K562 (cell line): Measurements from ENCODE around the gene ZC3H15. TPM values are rescaled to one million over a fixed set of nuclear protein-coding genes. Genes with fewer than 3 reads are reported as not detected.

Experiments
- ATAC-seq: fragments of 200-7000 bp; cut with Tn5 transposase; 3 replicates; pipeline ENCODE4 v1.9.1; 2020; ENCODE audit warnings: moderate library complexity
- BruUV-seq: library from RNA; stranded (reverse); fragments of 400-500 nt; replicated peaks from 2 replicates; lab custom pipeline; 2021; lab: Mats Ljungman, UMichigan
- CTCF ChIA-PET: fragments of 300-600 bp; formaldehyde crosslinking; extraction: SDS; loops from one replicate; lab custom pipeline; 2021; ENCODE audit warnings: low intra/inter-chr PET ratio; lab: Yijun Ruan, JAX
- POLR2A ChIA-PET: fragments of 300-600, 350-650 bp; sonication (Branson Sonifier 250); formaldehyde crosslinking; extraction: SDS; loops from one replicate; lab custom pipeline; 2021; ENCODE audit warnings: antibody characterized with exemption, inconsistent platforms; lab: Yijun Ruan, JAX
- DNase-seq, 4 experiments: peaks; one replicate each; pipeline versions ENCODE4 v3.0.0 to v3.0.0-alpha.2; 2011 to 2018; ENCODE audit warnings: low spot score in 3 of 4, mixed read lengths in 3 of 4; ENCODE audit errors: extremely low read depth in 1 of 4
- FAIRE-seq: peaks from 2 replicates; lab custom pipeline; 2011; peaks lifted over from hg19 to GRCh38; lab: Jason Lieb, UNC
- H2AFZ ChIP-seq: 2 replicates; pipeline ENCODE4 v1.6.0; 2011; ENCODE audit warnings: low read depth, low read length, control low read depth, inconsistent platforms
- H3K27ac ChIP-seq: fragments of 200-600 bp; 3 replicates; pipeline ENCODE4 v1.8.0; 2011; ENCODE audit warnings: low read depth, mild to moderate bottlenecking, control low read depth, inconsistent platforms, low read length, moderate library complexity, mixed read lengths; ENCODE audit errors: extremely low read depth
- H3K27me3 ChIP-seq, 2 experiments: fragments of 300-600 bp in 1 of 2; 2 replicates in 1 of 2; 3 replicates in 1 of 2; pipeline versions ENCODE4 v1.6.0 to v1.8.0; 2011; ENCODE audit warnings: inconsistent platforms in 2 of 2, low read length in 2 of 2, mild to moderate bottlenecking in 1 of 2, mixed read lengths in 1 of 2, moderate library complexity in 1 of 2; ENCODE audit not compliant: control insufficient read depth in 2 of 2, insufficient read depth in 2 of 2
- H3K36me3 ChIP-seq: fragments of 300-600 bp; 3 replicates; pipeline ENCODE4 v1.8.0; 2011; ENCODE audit warnings: mild to moderate bottlenecking, low read length, inconsistent platforms; ENCODE audit not compliant: control insufficient read depth, insufficient read depth
- H3K4me1 ChIP-seq, 2 experiments: fragments of 200-600 bp in 1 of 2; replicated peaks in 1 of 2; 2 replicates in 1 of 2; 3 replicates in 1 of 2; pipeline versions ENCODE4 v1.5.1 to v1.8.0; 2011; ENCODE audit warnings: inconsistent platforms in 2 of 2, low read length in 2 of 2, mild to moderate bottlenecking in 1 of 2, mixed read lengths in 1 of 2, moderate library complexity in 1 of 2; ENCODE audit not compliant: control insufficient read depth in 2 of 2, insufficient read depth in 2 of 2
- H3K4me2 ChIP-seq: 2 replicates; pipeline ENCODE4 v1.6.1; 2011; ENCODE audit warnings: low read length, control low read depth, inconsistent platforms, mixed read lengths; ENCODE audit not compliant: insufficient read depth
- H3K4me3 ChIP-seq: fragments of 200-600 bp; sonication (generic), shearing (Covaris generic); 2 replicates; pipeline ENCODE4 v1.5.1; 2016; ENCODE audit warnings: control low read depth, inconsistent platforms
- H3K79me2 ChIP-seq: fragments of 200-600 bp; 3 replicates; pipeline ENCODE4 v1.8.0; 2011; ENCODE audit warnings: low read length, inconsistent platforms; ENCODE audit not compliant: control insufficient read depth, insufficient read depth
- H3K9ac ChIP-seq, 2 experiments: 2 replicates each; pipeline versions ENCODE4 v1.6.0 to v1.6.1; 2011; ENCODE audit warnings: low read depth in 2 of 2, low read length in 2 of 2, control low read depth in 1 of 2, inconsistent platforms in 1 of 2, mild to moderate bottlenecking in 1 of 2, mixed read lengths in 1 of 2; ENCODE audit not compliant: insufficient read depth in 1 of 2
- H3K9me1 ChIP-seq: one replicate; pipeline ENCODE4 v1.6.0; 2011; ENCODE audit warnings: inconsistent platforms, mild to moderate bottlenecking, low read length, moderate library complexity; ENCODE audit not compliant: control insufficient read depth, insufficient read depth
- H3K9me3 ChIP-seq: replicated peaks from 2 replicates; pipeline ENCODE4 v1.5.1; 2011; ENCODE audit warnings: low read depth, low read length, inconsistent platforms; ENCODE audit not compliant: control insufficient read depth, insufficient read depth
- H4K20me1 ChIP-seq: replicated peaks from 2 replicates; pipeline ENCODE4 v1.6.1; 2011; ENCODE audit warnings: low read length, inconsistent platforms, mixed read lengths; ENCODE audit not compliant: control insufficient read depth, insufficient read depth
- C11orf30 ChIP-seq: fragments of 450-650 bp; IDR thresholded peaks from 2 replicates; pipeline ENCODE4 v1.6.1; 2016; ENCODE audit warnings: low read depth, mild to moderate bottlenecking
- CHD1 ChIP-seq: fragments of 200-600 bp; sonication (generic); IDR thresholded peaks from one replicate; pipeline ENCODE4 v1.6.1; 2012; ENCODE audit warnings: mild to moderate bottlenecking, moderate library complexity, low read length, inconsistent platforms
- DEAF1 ChIP-seq: fragments of 450-650 bp; formaldehyde crosslinking; IDR thresholded peaks from 2 replicates; pipeline ENCODE4 v1.4.0; 2020; ENCODE audit warnings: mild to moderate bottlenecking, moderate library complexity
- FUS ChIP-seq: fragments of 200-400 bp; formaldehyde crosslinking; optimal IDR thresholded peaks from 2 replicates; pipeline ENCODE3; 2017; ENCODE audit warnings: low read depth, low read length
- HOMEZ ChIP-seq: fragments of 250-450 bp; sonication (Bioruptor Pico); IDR thresholded peaks from 2 replicates; pipeline ENCODE4 v1.4.0; 2020; ENCODE audit warnings: mild to moderate bottlenecking, moderate library complexity
- JUN ChIP-seq, 2 experiments: sonication (generic) in 1 of 2; formaldehyde crosslinking in 1 of 2; IDR thresholded peaks; 2 replicates each; pipeline versions ENCODE4 v1.6.1 to v1.8.0; 2012 to 2022; ENCODE audit warnings: borderline replicate concordance in 2 of 2, mild to moderate bottlenecking in 2 of 2, improper control_type of control experiment in 1 of 2, low read depth in 1 of 2, low read length in 1 of 2, missing genetic modification reagents in 1 of 2
- MCM3 ChIP-seq: fragments of 450-650 bp; IDR thresholded peaks from 2 replicates; pipeline ENCODE4 v1.6.1; 2016
- NR2C2 ChIP-seq, 2 experiments: fragments of 200-800 bp in 1 of 2; sonication (Bioruptor generic) in 1 of 2; sonication (generic) in 1 of 2; formaldehyde crosslinking in 1 of 2; IDR thresholded peaks; 2 replicates each; pipeline versions ENCODE4 v1.6.1 to v1.8.0; 2016 to 2022; ENCODE audit warnings: mild to moderate bottlenecking in 1 of 2, missing compliant biosample characterization in 1 of 2, missing genetic modification characterization in 1 of 2, missing genetic modification reagents in 1 of 2
- SP2 ChIP-seq: IDR thresholded peaks from 2 replicates; pipeline ENCODE4 v1.6.1; 2011; ENCODE audit warnings: mild to moderate bottlenecking, low read depth, low read length, moderate library complexity; ENCODE audit not compliant: poor library complexity, severe bottlenecking; ENCODE audit errors: extremely low read depth
- ZFX ChIP-seq: sonication (generic); formaldehyde crosslinking; IDR thresholded peaks from 2 replicates; pipeline ENCODE4 v1.8.0; 2022; ENCODE audit warnings: mild to moderate bottlenecking, missing genetic modification reagents, moderate library complexity
- WGBS: fragments of 100-300 bp; shearing (Covaris generic); methylation state at CpG from one replicate; pipeline ENCODE4 v1.1.6; 2016; ENCODE audit warnings: low coverage, mixed read lengths; ENCODE audit not compliant: insufficient coverage; ENCODE audit errors: missing lambda C conversion rate; 5-methylcytosine and 5-hydroxymethylcytosine counted together
- in situ Hi-C: fragments of 300-500 bp; cut with MboI; formaldehyde crosslinking; loops from 4 replicates; pipeline ENCODE4 v1.15.0; 2018; ENCODE audit warnings: inconsistent platforms, mixed read lengths
- intact Hi-C: fragments of 100-400 bp; cut with micrococcal nuclease; formaldehyde crosslinking; loops from 2 replicates; pipeline ENCODE4 v1.14.2; 2022
- polyA plus RNA-seq, 8 experiments: library from polyadenylated mRNA; depleted of rRNA in 4 of 8; stranded (reverse) in 5 of 8; unstranded in 3 of 8; fragments of >200 nt; fragmentation: Nextera tagmentation in 2 of 8; fragmentation: Illumina TruSeq in 1 of 8; extraction: Ambion mirVana in 2 of 8; extraction: Trizol in 1 of 8; gene quantifications; 2 replicates each; pipeline versions ENCODE4 v1.2.1 to v1.2.3, GENCODE V29; 2011 to 2014; ENCODE audit warnings: inconsistent platforms in 1 of 8, missing spikeins in 1 of 8
- total RNA-seq, 7 experiments: library from RNA; depleted of rRNA in 6 of 7; stranded (reverse); fragments of >200 nt in 6 of 7; fragmentation: Illumina TruSeq in 2 of 7; extraction: Trizol in 2 of 7; gene quantifications; 2 replicates each; pipeline versions ENCODE4 v1.2.1 to v1.2.3, GENCODE V29; 2011 to 2021; ENCODE audit warnings: low replicate concordance in 1 of 7
- TF ChIP-seq, protein P1 (sequence below): fragments of 450-650 bp; IDR thresholded peaks from one replicate; pipeline ENCODE4 v1.6.1; 2018; ENCODE audit warnings: mild to moderate bottlenecking, moderate library complexity; ENCODE audit not compliant: partially characterized antibody

Gene ZC3H15
- total and polyA plus RNA-seq, 9 of the 15 experiments (the other 6 are each of a cell fraction or from before 2014, with no cell fraction given) = 132 to 286 (median 189) TPM

GRCh38 chr2:186544255-186544675, 58.2 kb downstream of the ZC3H15 start (continued):
- TF ChIP-seq HOMEZ (CRISPR knock-in tag) = no peak
- no peak for TF ChIP-seq MCM3
- TF ChIP-seq NR2C2 (CRISPR knock-in tag; IDR thresholded peaks at IDR 0.05) = no peak
- TF ChIP-seq NR2C2 (tag; IDR thresholded peaks at IDR 0.05) = no peak
- TF ChIP-seq, protein P1, sequence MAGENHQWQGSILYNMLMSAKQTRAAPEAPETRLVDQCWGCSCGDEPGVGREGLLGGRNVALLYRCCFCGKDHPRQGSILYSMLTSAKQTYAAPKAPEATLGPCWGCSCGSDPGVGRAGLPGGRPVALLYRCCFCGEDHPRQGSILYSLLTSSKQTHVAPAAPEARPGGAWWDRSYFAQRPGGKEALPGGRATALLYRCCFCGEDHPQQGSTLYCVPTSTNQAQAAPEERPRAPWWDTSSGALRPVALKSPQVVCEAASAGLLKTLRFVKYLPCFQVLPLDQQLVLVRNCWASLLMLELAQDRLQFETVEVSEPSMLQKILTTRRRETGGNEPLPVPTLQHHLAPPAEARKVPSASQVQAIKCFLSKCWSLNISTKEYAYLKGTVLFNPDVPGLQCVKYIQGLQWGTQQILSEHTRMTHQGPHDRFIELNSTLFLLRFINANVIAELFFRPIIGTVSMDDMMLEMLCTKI = no peak

DNA sequence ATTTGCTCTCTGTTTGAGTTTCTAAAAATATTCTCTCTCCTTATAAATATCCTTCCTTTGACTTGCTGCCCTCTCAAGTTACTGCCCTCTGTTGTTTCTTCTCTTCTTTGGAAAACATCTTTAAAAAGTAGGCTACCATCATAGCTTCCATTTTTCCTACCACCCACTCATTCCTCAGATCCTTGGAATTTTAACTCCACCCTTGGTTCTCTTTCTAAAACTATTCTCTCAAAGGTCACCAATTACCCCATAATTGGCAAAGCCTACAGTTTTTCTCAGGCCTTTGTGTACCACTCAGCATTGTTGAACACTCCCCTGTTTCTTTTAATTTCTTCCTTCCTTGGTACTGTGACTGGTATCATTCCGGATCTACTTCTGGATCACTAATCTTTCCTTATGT, 60.8 kb downstream of the ZC3H15 start:
- Histone ChIP-seq H3K9me3 (no peaks in the 10 kb centered on the region), H3K9ac (no peak overlapping the region), H3K4me3 (no peak overlapping the region), H3K4me1 (no peaks in the 10 kb centered on the region), H4K20me1 (no peaks in the 10 kb centered on the region), H3K27ac (no peak overlapping the region), H3K36me3 (no peaks in the 10 kb centered on the region), H3K27me3 (no peaks in the 10 kb centered on the region), H3K79me2 (no peaks in the 10 kb centered on the region), H2AFZ (no peak overlapping the region), H3K4me2 (no peak overlapping the region), H3K9me1 (no peaks in the 10 kb centered on the region)
- ChIA-PET CTCF (no interaction called here), POLR2A (interaction anchor here (1.7 kb wide), 1 partner anchor 23 kb away, joined by 3 read pairs; no protein-coding TSS in a partner anchor)
- BruUV-seq = no TSS peak
- 0% methylated on average over 1 of the region's 1 CpG for WGBS
- DNase-seq (no peak), FAIRE-seq (no peak), ATAC-seq (no peak)
- TF ChIP-seq SP2 = no peak
- TF ChIP-seq C11orf30 = no peak
- TF ChIP-seq FUS = no peak
- no peak for TF ChIP-seq ZFX
- no peak for TF ChIP-seq DEAF1 (CRISPR knock-in tag)
- no peak for TF ChIP-seq JUN (IDR thresholded peaks at IDR 0.05; ENCODE audit: borderline replicate concordance, low read depth, low read length)
- no peak for TF ChIP-seq JUN (CRISPR knock-in tag; IDR thresholded peaks at IDR 0.05; ENCODE audit: borderline replicate concordance)
- TF ChIP-seq CHD1 = no peak
- intact Hi-C loops (no loop called here), in situ Hi-C loops (no loop called here)
